Measurements from ENCODE around the gene CASP3. TPM values are rescaled to one million over a fixed set of nuclear protein-coding genes. Genes with fewer than 3 reads are reported as not detected.
"Not testable (repeated sequence)": the region's sequence is repeated elsewhere in the genome, so short reads cannot be mapped to it uniquely, and the experiment has no call there.

The CASP3 gene
- total and polyA plus RNA-seq, 2 donors (not counting 1 experiment from before 2014, with no cell fraction given) = 26.4 to 41.1 TPM

- no peak overlapping the region for H3K4me2 ChIP-seq (ENCODE audit: extremely low read depth, insufficient read depth, low read length)
- H3K4me3 ChIP-seq (replicated peaks in 1 of 4; ENCODE audit: control extremely low read depth in 1 of 4, insufficient read depth in 1 of 4, low read depth in 3 of 4, low read length in 4 of 4) = no peak overlapping the region
- no peaks in the 10 kb centered on the region for H3K4me1 ChIP-seq (ENCODE audit: control insufficient read depth, extremely low read depth, insufficient read depth, low read length)
- no peaks in the 10 kb centered on the region for H3K36me3 ChIP-seq (ENCODE audit: control insufficient read depth, insufficient read depth, low read length)
- no peak overlapping the region for H3K9ac ChIP-seq (ENCODE audit: insufficient read depth, low read length)
- H3K27ac ChIP-seq (ENCODE audit: insufficient read depth, low read length) = no peak overlapping the region
- TF ChIP-seq EZH2 (IDR thresholded peaks at IDR 0.05; ENCODE audit: low read length, missing control alignments) (no peak), CTCF (conservative IDR thresholded peaks at IDR 0.05 in 1 of 2, IDR thresholded peaks at IDR 0.05 in 1 of 2; ENCODE audit: low read depth in 1 of 2, low read length in 2 of 2) (no peak)
- no peaks in the 10 kb centered on the region for H4K20me1 ChIP-seq (ENCODE audit: control insufficient read depth, extremely low read depth, insufficient read depth, low read length)
- no peaks in the 10 kb centered on the region for H3K79me2 ChIP-seq (ENCODE audit: control insufficient read depth, insufficient read depth, low read length)
- H3K27me3 ChIP-seq (ENCODE audit: control insufficient read depth, insufficient read depth, low read length) = no peaks in the 10 kb centered on the region
- DNase-seq (ENCODE audit: low read depth in 2 of 2) = no peak
- H2AFZ ChIP-seq (ENCODE audit: low read length) = no peak overlapping the region
- no peaks in the 10 kb centered on the region for H3K9me3 ChIP-seq (ENCODE audit: control insufficient read depth, insufficient read depth, low read depth, low read length)
These were observed 32.4 kb downstream of the CASP3 start for GRCh38 chr4:184616633-184617551.

GRCh38 chr4:184616168-184616567, 33.1 kb downstream of the CASP3 start:
- not testable (repeated sequence) for H3K4me1 ChIP-seq (ENCODE audit: control insufficient read depth, extremely low read depth, insufficient read depth, low read length); DNase-seq (ENCODE audit: low read depth in 2 of 2); H4K20me1 ChIP-seq (ENCODE audit: control insufficient read depth, extremely low read depth, insufficient read depth, low read length); H3K27ac ChIP-seq (ENCODE audit: insufficient read depth, low read length); H3K27me3 ChIP-seq (ENCODE audit: control insufficient read depth, insufficient read depth, low read length); H3K79me2 ChIP-seq (ENCODE audit: control insufficient read depth, insufficient read depth, low read length); H3K4me3 ChIP-seq (replicated peaks in 1 of 4; ENCODE audit: control extremely low read depth in 1 of 4, insufficient read depth in 1 of 4, low read depth in 3 of 4, low read length in 4 of 4); H3K36me3 ChIP-seq (ENCODE audit: control insufficient read depth, insufficient read depth, low read length); H2AFZ ChIP-seq (ENCODE audit: low read length); H3K9me3 ChIP-seq (ENCODE audit: control insufficient read depth, insufficient read depth, low read depth, low read length); H3K9ac ChIP-seq (ENCODE audit: insufficient read depth, low read length); H3K4me2 ChIP-seq (ENCODE audit: extremely low read depth, insufficient read depth, low read length)

- Histone ChIP-seq H2AFZ (ENCODE audit: low read length) (no peak overlapping the region), H3K27ac (ENCODE audit: insufficient read depth, low read length) (no peak overlapping the region), H3K9me3 (ENCODE audit: control insufficient read depth, insufficient read depth, low read depth, low read length) (no peaks in the 10 kb centered on the region), H3K27me3 (ENCODE audit: control insufficient read depth, insufficient read depth, low read length) (no peaks in the 10 kb centered on the region), H3K4me1 (ENCODE audit: control insufficient read depth, extremely low read depth, insufficient read depth, low read length) (no peaks in the 10 kb centered on the region), H3K4me2 (ENCODE audit: extremely low read depth, insufficient read depth, low read length) (no peak overlapping the region), H3K4me3 (replicated peaks in 1 of 4; ENCODE audit: control extremely low read depth in 1 of 4, insufficient read depth in 1 of 4, low read depth in 3 of 4, low read length in 4 of 4) (no peak overlapping the region), H4K20me1 (ENCODE audit: control insufficient read depth, extremely low read depth, insufficient read depth, low read length) (no peaks in the 10 kb centered on the region), H3K79me2 (ENCODE audit: control insufficient read depth, insufficient read depth, low read length) (no peaks in the 10 kb centered on the region), H3K9ac (ENCODE audit: insufficient read depth, low read length) (no peak overlapping the region), H3K36me3 (ENCODE audit: control insufficient read depth, insufficient read depth, low read length) (no peaks in the 10 kb centered on the region)
- TF ChIP-seq CTCF (conservative IDR thresholded peaks at IDR 0.05 in 1 of 2, IDR thresholded peaks at IDR 0.05 in 1 of 2; ENCODE audit: low read depth in 1 of 2, low read length in 2 of 2) (no peak), EZH2 (IDR thresholded peaks at IDR 0.05; ENCODE audit: low read length, missing control alignments) (no peak)
- DNase-seq (ENCODE audit: low read depth in 2 of 2) = no peak
These were observed 34.7 kb downstream of the CASP3 start for GRCh38 chr4:184614509-184614908.
